Hepatocyte (in vitro differentiated cells): Measurements from ENCODE around the gene PTRH1. TPM values are rescaled to one million over a fixed set of nuclear protein-coding genes. Genes with fewer than 3 reads are reported as not detected.
A peak's percentile ranks its signal among the peaks of the same experiment; 100 is the strongest.

ENCODE experiments used
- DNase-seq: peaks from one replicate; pipeline ENCODE4 v3.0.0-alpha.2; 2016; ENCODE audit warnings: low spot score
- H2AFZ ChIP-seq: fragments of 200-600 bp; sonication (generic); 2 replicates; pipeline ENCODE4 v1.6.0; 2016; ENCODE audit warnings: antibody characterized with exemption, mild to moderate bottlenecking
- H3K27ac ChIP-seq: fragments of 200-600 bp; sonication (generic); 2 replicates; pipeline ENCODE4 v1.5.1; 2016; ENCODE audit warnings: mild to moderate bottlenecking
- H3K27me3 ChIP-seq: fragments of 200-600 bp; sonication (generic); 2 replicates; pipeline ENCODE4 v1.6.1; 2016
- H3K36me3 ChIP-seq: fragments of 200-600 bp; sonication (generic); replicated peaks from 2 replicates; pipeline ENCODE4 v1.5.1; 2016; ENCODE audit warnings: low read depth; ENCODE audit not compliant: insufficient read depth
- H3K4me1 ChIP-seq: fragments of 200-600 bp; sonication (generic); 2 replicates; pipeline ENCODE4 v1.5.1; 2016; ENCODE audit warnings: mild to moderate bottlenecking, moderate library complexity; ENCODE audit not compliant: insufficient read depth
- H3K4me2 ChIP-seq: fragments of 200-600 bp; sonication (generic); 2 replicates; pipeline ENCODE4 v1.6.0; 2016
- H3K4me3 ChIP-seq: fragments of 200-600 bp; sonication (generic); 2 replicates; pipeline ENCODE4 v1.5.1; 2016; ENCODE audit warnings: mild to moderate bottlenecking
- H3K79me2 ChIP-seq: fragments of 200-600 bp; sonication (generic); 2 replicates; pipeline ENCODE4 v1.6.0; 2017; ENCODE audit warnings: mild to moderate bottlenecking
- H3K9me2 ChIP-seq: fragments of 200-600 bp; sonication (generic); replicated peaks from 2 replicates; pipeline ENCODE4 v1.6.0; 2017; ENCODE audit warnings: mild to moderate bottlenecking; ENCODE audit not compliant: insufficient read depth
- H3K9me3 ChIP-seq: fragments of 200-600 bp; sonication (generic); 2 replicates; pipeline ENCODE4 v1.5.1; 2016; ENCODE audit warnings: low read depth, mild to moderate bottlenecking
- H4K20me1 ChIP-seq: fragments of 200-600 bp; sonication (generic); 2 replicates; pipeline ENCODE4 v1.6.0; 2016; ENCODE audit warnings: mild to moderate bottlenecking; ENCODE audit not compliant: insufficient read depth, poor library complexity, severe bottlenecking
- EZH2 ChIP-seq: fragments of 200-600 bp; sonication (generic); IDR thresholded peaks from 2 replicates; pipeline ENCODE4 v1.6.1; 2016; ENCODE audit warnings: antibody characterized with exemption, mild to moderate bottlenecking, borderline replicate concordance
- EZH2phosphoT487 ChIP-seq: fragments of 200-600 bp; sonication (generic); IDR thresholded peaks from one replicate; pipeline ENCODE4 v1.6.1; 2018; ENCODE audit warnings: antibody characterized with exemption, mild to moderate bottlenecking, low read depth, moderate library complexity; ENCODE audit not compliant: unreplicated experiment, severe bottlenecking
- WGBS: methylation state at CpG from one replicate; pipeline ENCODE4 v1.1.6; 2016; ENCODE audit warnings: low lambda C conversion rate; ENCODE audit errors: missing lambda C conversion rate; 5-methylcytosine and 5-hydroxymethylcytosine counted together
- polyA plus RNA-seq: library from polyadenylated mRNA; unstranded; fragments of >200 nt; fragmentation: Nextera tagmentation; extraction: Ambion mirVana; gene quantifications from 2 replicates; pipeline ENCODE4 v1.2.1, GENCODE V29; 2016
- total RNA-seq: library from RNA; depleted of rRNA; stranded (reverse); fragments of >200 nt; gene quantifications from 2 replicates; pipeline ENCODE4 v1.2.3, GENCODE V29; 2014
- TF ChIP-seq, protein P1 (sequence below): fragments of 200-600 bp; sonication (generic); IDR thresholded peaks from 2 replicates; pipeline ENCODE4 v1.5.1; 2016; ENCODE audit warnings: antibody characterized with exemption, mild to moderate bottlenecking; ENCODE audit not compliant: poor library complexity

Gene PTRH1
- total and polyA plus RNA-seq, 2 experiments from 2014 or later: 13.5 to 25.9 TPM

DNA sequence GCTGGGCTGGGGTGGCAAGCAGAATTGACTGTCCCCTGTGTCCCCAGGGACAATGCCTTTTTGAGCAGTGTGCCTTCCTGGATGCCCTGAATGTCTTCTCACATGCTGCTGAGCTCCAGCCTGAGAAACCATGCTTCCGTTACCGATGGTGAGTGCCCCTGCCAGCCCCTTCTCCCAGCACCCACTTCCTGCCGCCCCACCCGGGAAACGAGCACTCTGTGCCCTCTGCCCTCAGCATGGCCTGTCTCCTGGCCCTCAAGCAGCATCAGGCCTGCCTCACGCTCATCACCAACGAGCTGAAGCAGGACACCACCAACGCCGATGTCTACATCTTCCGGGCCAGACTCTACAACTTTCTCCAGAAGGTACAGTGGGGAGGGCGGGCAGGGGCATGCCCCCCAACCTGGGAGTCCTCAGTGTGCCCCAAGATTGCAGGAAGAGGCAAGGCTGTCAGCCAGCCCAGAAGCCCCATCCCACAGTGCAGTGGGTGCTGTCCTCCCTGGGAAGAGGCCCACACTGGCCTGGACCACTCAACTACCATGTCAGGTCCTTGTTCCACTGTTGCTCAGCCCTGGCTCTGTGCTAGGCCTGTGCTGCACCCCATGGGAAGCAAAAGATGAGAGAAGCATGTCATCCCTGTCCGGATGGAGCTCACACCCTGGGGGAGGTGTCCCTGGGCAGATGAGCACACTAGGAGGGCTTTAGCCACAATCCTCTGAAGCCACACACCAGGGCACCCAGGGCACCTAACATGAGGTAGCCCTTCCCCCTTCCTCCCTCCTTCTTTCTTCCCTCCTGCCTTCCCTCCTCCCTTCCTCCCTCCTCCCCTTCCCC, 4.8 kb upstream of the PTRH1 start:
- no peak for DNase-seq
- Histone ChIP-seq H3K79me2 (no peaks in the 10 kb centered on the region), H3K27ac (no peak overlapping the region), H4K20me1 (no peaks in the 10 kb centered on the region), H3K4me1 (no peaks in the 10 kb centered on the region), H3K9me2 (no peaks in the 10 kb centered on the region), H3K27me3 (no peaks in the 10 kb centered on the region), H2AFZ (no peak overlapping the region), H3K4me3 (no peak overlapping the region), H3K36me3 (no peaks in the 10 kb centered on the region), H3K4me2 (no peak overlapping the region), H3K9me3 (no peaks in the 10 kb centered on the region)
- 90% methylated on average over 11 of the region's 12 CpGs for WGBS
- TF ChIP-seq, protein P1, sequence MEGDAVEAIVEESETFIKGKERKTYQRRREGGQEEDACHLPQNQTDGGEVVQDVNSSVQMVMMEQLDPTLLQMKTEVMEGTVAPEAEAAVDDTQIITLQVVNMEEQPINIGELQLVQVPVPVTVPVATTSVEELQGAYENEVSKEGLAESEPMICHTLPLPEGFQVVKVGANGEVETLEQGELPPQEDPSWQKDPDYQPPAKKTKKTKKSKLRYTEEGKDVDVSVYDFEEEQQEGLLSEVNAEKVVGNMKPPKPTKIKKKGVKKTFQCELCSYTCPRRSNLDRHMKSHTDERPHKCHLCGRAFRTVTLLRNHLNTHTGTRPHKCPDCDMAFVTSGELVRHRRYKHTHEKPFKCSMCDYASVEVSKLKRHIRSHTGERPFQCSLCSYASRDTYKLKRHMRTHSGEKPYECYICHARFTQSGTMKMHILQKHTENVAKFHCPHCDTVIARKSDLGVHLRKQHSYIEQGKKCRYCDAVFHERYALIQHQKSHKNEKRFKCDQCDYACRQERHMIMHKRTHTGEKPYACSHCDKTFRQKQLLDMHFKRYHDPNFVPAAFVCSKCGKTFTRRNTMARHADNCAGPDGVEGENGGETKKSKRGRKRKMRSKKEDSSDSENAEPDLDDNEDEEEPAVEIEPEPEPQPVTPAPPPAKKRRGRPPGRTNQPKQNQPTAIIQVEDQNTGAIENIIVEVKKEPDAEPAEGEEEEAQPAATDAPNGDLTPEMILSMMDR: no peak
- no peak for TF ChIP-seq EZH2phosphoT487

DNA sequence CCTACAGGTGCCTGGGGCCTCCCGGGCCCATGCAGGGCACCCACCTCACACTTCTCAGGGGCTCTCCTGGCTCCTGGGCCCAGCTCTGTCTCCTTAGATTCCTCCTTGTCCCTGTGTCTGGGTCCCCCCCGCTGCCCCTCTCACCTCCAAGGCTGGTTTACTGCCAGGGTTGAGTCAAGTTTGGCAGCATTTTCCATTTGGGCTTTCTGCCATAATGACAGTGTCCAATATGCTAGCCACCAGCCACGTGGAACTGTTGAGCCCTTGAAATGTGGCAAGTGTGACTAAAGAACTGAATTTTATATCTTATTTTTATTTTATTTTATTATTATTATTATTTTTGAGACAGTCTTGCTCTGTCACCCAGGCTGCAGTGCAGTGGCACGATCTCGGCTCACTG, 2.3 kb upstream of the PTRH1 start:
- no peak overlapping the region for H3K27ac ChIP-seq

DNA sequence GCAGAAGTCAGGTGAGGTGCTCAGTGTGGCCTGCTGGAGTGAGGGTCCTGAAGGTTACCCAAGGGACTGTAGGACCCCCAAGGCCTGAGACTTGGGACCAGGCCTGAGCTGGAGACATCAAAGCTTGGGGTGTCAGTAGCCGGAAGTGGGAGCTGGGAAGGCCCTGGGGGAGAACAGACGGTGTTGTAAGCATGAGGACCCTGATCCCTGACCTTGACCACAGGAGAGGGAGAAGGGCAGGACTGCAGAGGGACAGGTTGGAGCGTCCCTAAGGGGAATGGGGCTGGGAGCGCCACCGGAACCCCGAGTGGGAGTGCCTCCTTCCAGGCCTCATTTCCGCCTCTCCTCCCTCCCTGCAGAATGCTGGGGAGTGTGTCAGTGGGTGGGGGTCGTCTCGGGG, 949 bp upstream of the PTRH1 start:
- Histone ChIP-seq H3K27ac (peak overlapping the region; percentile 69), H3K9me3 (no peaks in the 10 kb centered on the region), H4K20me1 (no peaks in the 10 kb centered on the region), H2AFZ (no peak overlapping the region), H3K36me3 (no peaks in the 10 kb centered on the region), H3K27me3 (no peaks in the 10 kb centered on the region), H3K4me3 (no peak overlapping the region), H3K79me2 (no peaks in the 10 kb centered on the region), H3K4me2 (peak overlapping the region; percentile 96), H3K9me2 (no peaks in the 10 kb centered on the region), H3K4me1 (no peaks in the 10 kb centered on the region)
- TF ChIP-seq EZH2 (no peak), EZH2phosphoT487 (no peak)
- TF ChIP-seq, protein P1: no peak
- WGBS: 90% methylated on average over 7 of the region's 9 CpGs
- no peak for DNase-seq

More for the DNA sequence above, 2.3 kb upstream of the PTRH1 start:
- Histone ChIP-seq H3K4me3 (no peak overlapping the region), H2AFZ (no peak overlapping the region), H3K4me1 (no peaks in the 10 kb centered on the region), H3K79me2 (no peaks in the 10 kb centered on the region), H3K9me2 (no peaks in the 10 kb centered on the region), H3K27me3 (no peaks in the 10 kb centered on the region), H4K20me1 (no peaks in the 10 kb centered on the region), H3K9me3 (no peaks in the 10 kb centered on the region), H3K36me3 (no peaks in the 10 kb centered on the region), H3K4me2 (no peak overlapping the region)
- TF ChIP-seq, protein P1: no peak
- TF ChIP-seq EZH2 (no peak), EZH2phosphoT487 (no peak)
- no peak for DNase-seq
- WGBS: 94% methylated on average over 5 of the region's 5 CpGs
